ENCODE measurements around the gene EN2.

EN2 gene

DNA sequence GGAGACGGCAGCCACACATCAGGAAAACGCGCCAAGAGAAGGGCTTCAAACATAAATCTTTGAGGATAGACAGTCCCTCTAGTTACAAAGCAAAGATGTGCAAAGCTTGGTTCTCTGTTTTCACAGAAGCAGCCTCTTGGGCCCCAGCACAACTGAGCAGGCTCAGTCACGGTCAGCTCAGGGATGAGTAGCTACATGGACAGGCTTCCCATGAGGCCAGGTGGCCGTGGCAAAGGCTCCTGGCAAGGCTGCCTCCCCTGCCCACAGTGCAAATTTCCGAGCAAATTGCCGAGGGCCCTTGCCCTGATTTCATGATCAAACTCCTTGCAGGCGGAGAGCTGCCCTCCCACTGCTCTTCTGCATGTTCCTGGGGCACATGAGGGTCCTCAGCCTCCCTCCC, 37.8 kb upstream of the EN2 start:
- DNase-seq (ENCODE audit: low read depth, low spot score) = no peak
- no peak overlapping the region for H3K4me3 ChIP-seq (ENCODE audit: low read depth, low read length)
- in situ Hi-C loops (cut with HindIII; ENCODE audit: low sequenced_read_pairs) = no loop called here
- TF ChIP-seq, protein P1, sequence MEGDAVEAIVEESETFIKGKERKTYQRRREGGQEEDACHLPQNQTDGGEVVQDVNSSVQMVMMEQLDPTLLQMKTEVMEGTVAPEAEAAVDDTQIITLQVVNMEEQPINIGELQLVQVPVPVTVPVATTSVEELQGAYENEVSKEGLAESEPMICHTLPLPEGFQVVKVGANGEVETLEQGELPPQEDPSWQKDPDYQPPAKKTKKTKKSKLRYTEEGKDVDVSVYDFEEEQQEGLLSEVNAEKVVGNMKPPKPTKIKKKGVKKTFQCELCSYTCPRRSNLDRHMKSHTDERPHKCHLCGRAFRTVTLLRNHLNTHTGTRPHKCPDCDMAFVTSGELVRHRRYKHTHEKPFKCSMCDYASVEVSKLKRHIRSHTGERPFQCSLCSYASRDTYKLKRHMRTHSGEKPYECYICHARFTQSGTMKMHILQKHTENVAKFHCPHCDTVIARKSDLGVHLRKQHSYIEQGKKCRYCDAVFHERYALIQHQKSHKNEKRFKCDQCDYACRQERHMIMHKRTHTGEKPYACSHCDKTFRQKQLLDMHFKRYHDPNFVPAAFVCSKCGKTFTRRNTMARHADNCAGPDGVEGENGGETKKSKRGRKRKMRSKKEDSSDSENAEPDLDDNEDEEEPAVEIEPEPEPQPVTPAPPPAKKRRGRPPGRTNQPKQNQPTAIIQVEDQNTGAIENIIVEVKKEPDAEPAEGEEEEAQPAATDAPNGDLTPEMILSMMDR (IDR thresholded peaks at IDR 0.05; ENCODE audit: low read depth, low read length) = no peak

DNA sequence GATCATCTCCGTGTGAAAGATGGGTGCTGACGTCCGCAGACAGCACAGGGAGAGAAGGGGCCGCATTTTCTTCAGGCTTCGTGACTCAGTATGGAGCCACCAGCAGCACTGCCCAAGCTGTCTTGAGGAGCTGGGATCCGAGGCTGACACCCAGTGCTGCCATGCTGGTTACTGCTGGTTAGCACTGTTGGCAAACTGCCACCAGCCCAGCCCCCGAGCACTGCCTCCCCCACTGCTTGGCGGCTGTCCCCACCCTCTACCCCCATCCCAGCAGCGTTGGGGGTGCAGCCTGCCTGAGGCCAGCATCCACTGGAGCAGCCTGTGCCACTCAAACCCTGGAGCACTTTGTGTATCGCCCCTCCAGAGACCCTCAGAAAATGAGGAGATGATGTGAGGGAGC, 35.8 kb upstream of the EN2 start:
- in situ Hi-C loops (cut with HindIII; ENCODE audit: low sequenced_read_pairs) = no loop called here
- no peak for DNase-seq (ENCODE audit: low read depth, low spot score)
- no peak overlapping the region for H3K4me3 ChIP-seq (ENCODE audit: low read depth, low read length)
- TF ChIP-seq, protein P1 (IDR thresholded peaks at IDR 0.05; ENCODE audit: low read depth, low read length) = no peak

DNA sequence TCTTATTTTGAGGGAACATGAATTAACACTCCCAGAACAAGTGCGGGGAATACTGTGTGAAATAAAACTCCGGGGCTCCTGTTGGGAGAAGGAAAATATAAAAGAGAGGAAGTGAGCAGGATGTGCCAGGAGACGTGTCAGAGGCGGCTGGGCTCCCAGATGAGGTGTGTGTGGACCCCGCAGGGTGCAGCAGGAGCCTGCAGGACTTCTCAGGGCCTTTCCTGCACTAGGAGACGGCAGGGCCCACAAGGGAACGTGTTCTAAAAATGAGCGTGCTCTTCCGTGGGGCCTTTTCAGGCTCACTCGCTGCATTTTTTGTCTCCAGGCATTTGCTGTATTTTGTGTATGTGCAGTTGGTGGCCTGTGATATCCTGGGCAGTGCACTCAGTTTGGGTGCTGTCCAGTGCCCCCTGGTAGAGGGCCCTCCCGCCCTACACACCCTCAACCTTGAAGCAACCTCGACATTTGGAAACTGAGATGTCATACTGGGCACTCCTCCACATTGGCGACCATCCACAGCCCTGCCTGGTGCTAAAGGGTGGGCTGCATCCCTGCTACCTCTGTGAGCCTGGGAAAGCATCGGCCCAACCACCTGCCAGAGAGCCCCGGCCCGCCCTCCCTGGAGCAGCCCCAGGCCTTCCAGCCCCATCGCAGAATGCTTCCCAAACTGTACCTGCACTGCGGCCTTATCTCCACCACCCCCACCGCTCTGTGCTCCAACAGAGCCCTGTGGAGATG, 35.2 kb upstream of the EN2 start:
- DNase-seq (ENCODE audit: low read depth, low spot score) = no peak
- in situ Hi-C loops (cut with HindIII; ENCODE audit: low sequenced_read_pairs) = no loop called here
- no peak overlapping the region for H3K4me3 ChIP-seq (ENCODE audit: low read depth, low read length)
- TF ChIP-seq, protein P1 (IDR thresholded peaks at IDR 0.05; ENCODE audit: low read depth, low read length) = no peak

DNA sequence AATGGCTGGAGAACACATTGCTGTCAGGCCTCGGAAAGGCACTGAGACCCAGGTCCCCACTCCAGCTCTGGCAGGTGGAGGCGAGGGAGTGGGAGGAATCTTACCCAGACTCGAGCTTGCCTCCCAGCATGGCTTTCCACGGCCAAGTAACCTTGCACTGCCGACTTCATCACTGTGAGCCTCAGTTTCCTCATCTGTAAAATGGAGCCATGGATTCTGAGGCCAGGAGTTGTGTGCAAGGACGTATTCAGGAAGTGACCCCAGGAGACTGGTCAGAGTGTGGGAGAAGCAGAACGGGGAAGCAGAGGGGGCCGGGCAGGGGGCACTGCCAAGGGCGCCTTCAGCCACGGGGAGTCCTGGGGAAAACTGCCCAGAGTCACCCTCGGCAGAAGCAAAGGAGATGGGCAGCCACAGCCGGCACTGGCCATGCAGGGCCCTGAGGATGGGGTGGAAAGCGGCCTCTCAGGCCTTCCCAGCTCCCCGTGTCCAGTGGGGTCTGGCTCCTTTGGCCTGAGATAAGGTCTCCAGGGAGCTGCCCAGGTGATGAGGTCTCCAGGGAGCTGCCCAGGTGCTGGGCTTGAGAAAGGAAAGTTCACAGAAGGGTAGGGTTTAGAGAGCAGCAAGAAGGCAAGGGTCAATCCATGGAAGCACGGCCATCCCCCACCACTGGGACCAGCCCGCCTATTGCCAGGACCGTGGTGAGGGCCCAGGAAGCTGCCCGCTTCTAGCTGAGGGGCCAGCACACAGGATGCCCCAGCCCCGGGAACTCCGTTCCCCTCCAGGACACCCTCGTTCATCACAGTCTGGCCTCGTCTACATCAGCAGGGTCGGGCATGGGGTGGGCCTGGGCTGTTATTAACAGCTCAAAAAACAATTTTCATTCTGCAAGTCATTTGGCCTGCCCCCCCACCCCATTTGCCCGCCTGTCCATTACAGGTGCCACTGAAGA, 34.3 kb upstream of the EN2 start:
- DNase-seq (ENCODE audit: low read depth, low spot score) = no peak
- no peak overlapping the region for H3K4me3 ChIP-seq (ENCODE audit: low read depth, low read length)
- TF ChIP-seq, protein P1 (IDR thresholded peaks at IDR 0.05; ENCODE audit: low read depth, low read length) = no peak
- in situ Hi-C loops (cut with HindIII; ENCODE audit: low sequenced_read_pairs) = no loop called here

DNA sequence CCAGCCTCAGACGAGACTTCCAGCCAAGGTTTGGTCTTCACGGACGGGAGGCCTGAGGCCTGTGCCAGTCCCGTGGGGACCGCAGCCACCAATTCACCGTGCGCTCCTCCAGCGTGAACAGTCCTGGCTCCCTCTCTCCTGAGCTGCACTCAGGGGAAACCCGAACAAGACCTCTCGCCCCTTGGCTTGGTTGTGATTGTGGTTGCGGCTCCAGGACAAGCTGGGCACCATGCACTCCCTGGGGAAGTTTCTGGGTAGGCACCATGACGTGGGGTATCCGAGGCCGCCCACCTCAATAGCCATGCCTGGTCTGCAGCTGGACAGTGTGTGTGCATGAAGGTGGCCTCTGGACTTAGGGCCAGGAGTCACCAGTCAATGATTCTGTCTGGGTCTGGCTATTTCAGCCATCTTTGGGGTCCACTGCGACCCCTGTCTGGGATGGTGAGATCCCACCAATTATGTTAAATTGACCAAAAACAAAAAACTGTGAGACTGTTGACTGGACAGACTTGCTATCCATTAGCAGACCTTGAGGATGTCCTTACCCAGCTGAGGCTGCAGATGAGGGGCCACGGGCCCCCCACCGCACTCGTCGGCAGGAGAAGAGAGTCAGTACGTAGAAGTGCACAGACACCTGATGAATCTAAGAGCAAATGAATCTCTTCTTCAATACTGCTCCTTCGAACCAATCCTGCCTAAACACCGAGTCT, 33.5 kb upstream of the EN2 start:
- no peak for DNase-seq (ENCODE audit: low read depth, low spot score)
- TF ChIP-seq, protein P1 (IDR thresholded peaks at IDR 0.05; ENCODE audit: low read depth, low read length) = no peak
- H3K4me3 ChIP-seq (ENCODE audit: low read depth, low read length) = no peak overlapping the region
- in situ Hi-C loops (cut with HindIII; ENCODE audit: low sequenced_read_pairs) = no loop called here

DNA sequence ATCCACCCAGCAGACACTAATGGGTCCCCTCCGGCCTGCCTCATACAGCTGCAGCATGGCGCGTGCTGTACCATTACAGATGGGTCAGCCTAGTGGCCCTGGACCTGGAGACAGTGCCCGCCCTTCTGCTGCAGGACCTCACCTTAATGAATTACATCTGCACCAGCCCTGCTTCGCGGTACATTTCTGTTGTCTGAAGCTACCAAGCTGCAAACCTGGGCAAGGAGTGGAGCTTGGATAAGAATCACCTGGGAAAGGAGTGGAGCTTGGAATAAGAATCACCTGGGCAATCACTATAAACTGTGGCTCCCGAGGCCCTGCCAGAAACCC, 33.0 kb upstream of the EN2 start:
- DNase-seq (ENCODE audit: low read depth, low spot score) = no peak
- no peak overlapping the region for H3K4me3 ChIP-seq (ENCODE audit: low read depth, low read length)
- in situ Hi-C loops (cut with HindIII; ENCODE audit: low sequenced_read_pairs) = no loop called here
- TF ChIP-seq, protein P1 (IDR thresholded peaks at IDR 0.05; ENCODE audit: low read depth, low read length) = no peak
